Fibroblast of upper back skin (primary cell): ENCODE measurements around the gene THY1.
"Not testable (repeated sequence)": the region's sequence is repeated elsewhere in the genome, so short reads cannot be mapped to it uniquely, and the experiment has no call there.

ENCODE experiments used
- DNase-seq: peaks from one replicate; pipeline ENCODE4 v3.0.0-alpha.2; 2013

Gene THY1

DNA sequence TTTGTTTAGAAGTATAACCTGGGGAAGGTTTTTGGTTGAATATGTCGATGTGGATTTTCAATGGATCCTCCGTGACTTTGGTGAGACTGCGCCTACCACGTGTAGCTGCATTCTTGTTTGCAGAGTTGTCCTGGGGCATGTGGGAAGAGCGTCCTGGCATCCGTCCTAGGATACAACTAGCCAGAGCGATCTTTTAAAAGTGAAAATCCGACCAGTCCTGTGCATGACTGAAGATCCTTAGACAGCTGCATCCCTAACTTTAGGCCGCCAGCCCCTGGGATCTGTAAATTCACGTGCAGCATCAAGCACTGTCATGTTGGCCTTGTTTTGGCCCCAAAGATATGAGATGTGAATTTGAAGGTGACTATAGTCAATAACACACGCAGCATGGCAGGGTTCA, 22.4 kb upstream of the THY1 start:
- peak; percentile 36 for DNase-seq

GRCh38 chr11:119441898-119442243, 18.9 kb upstream of the THY1 start:
- no peak for DNase-seq

DNA sequence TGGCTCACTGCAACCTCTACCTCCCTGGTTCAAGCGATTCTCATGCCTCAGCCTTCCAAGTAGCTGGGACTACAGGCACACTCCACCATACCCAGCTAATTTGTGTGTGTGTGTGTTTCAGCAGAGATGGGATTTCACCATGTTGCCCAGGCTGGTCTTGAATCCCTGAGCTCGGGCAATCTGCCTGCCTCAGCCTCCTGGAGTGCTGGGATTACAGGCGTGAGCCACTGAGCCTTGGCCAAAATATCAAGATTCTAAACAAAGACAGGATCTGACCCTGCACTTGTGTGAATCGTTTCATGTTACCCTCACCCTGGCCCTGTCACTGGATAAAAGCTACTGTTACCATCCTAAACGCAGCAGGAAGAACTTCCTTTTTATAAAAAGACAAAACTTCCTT, 15.6 kb upstream of the THY1 start:
- DNase-seq, result no peak

- not testable (repeated sequence) for DNase-seq
These were observed 14.5 kb upstream of the THY1 start for GRCh38 chr11:119437521-119437920.

DNA sequence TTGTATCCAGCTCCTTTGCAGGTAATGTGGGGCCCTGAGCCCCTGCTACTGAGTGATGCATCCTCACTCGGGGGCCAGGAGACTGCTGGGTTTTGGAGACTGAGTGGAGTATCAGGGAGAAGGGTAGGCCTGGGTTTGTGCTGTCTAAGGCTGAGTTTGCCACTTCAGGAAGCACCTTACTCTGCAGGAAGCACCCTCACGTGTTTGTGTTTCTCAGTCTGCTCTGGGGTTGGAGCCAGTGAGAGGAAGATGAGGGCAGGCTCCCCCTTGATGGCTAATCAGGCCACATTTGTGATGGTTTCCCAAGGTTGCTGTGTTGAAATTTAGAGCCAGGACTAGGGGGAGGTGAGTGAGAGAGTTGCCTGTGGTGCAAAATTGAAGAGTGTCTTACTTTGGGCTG, 13.7 kb upstream of the THY1 start:
- no peak for DNase-seq

DNA sequence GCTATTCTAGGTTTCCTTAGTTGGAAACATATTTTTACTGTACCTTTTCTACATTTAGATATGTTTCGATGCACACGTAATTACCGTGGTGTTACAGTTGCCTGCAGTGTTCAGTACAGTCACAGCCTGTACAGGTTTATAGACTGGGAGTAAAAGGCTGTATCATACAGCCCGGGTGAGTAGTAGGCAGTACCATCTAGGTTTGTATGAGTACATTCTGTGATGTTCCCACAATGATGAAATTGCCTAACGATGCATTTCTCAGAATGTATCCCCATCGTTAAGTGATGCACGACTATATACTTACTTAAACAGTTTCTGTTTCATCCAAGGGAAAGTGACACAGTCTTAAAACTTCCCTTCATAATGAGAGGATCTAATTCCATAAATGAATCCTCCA, 13.1 kb upstream of the THY1 start:
- no peak for DNase-seq

DNA sequence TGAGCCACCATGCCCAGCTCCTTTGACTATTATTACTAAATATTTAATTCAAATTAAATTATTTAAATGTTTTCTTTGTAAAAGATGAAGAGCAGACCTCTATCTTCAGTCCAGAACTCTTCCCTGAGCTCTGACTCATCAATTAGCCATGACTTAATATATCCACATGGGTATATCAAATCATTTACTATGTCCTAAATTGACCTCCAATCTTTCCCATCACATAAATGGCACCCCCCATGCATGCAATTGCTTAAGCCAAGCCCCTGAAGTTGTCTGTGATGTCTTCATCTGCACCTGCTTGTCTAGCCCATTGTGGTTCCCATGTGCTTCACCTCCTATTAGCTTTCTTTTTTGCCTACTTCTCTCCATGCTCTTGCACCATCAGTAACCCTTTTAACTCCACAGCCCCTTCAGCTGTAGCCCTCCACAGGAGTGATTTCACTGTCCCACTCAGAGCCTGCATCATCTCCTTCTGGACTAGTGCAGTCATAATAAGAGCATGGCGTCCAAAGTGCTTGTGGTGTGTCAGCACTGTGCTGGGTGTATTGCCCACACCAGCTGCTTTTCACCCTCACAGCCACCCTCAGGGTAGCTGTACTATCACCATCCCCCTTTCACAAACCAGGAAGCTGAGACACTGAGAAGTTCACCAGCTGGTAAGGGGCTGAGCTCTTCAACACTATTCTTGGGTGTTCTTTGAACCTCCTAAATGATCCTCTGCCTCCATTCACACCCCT, 11.8 kb upstream of the THY1 start:
- peak; percentile 45 for DNase-seq

DNA sequence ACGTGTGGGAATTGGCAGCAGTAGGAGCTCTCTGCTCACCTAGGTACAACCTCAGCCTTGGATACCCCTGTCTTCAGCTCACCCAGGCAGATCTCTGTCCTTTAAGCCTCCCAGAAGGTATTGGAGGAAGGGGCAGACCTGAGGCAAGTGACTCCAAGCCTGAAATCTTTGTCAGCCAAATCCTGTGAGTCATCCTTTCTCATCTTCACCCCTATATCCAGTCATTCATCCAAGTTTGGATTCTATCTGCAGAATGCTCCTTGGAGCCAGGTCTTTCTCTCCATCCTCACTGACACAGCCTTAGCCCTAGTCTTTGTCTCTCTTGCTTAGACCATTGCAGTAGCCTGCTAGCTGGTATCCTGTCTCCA, 10.4 kb upstream of the THY1 start:
- peak; percentile 82 for DNase-seq

- peak; percentile 97 for DNase-seq
These were observed 9.7 kb upstream of the THY1 start for GRCh38 chr11:119432484-119433357.

GRCh38 chr11:119431523-119431922, 8.6 kb upstream of the THY1 start:
- no peak for DNase-seq

- DNase-seq, result no peak
These were observed 4.3 kb upstream of the THY1 start for GRCh38 chr11:119427279-119427678.

GRCh38 chr11:119426142-119426541, 3.2 kb upstream of the THY1 start:
- DNase-seq, result no peak

GRCh38 chr11:119424775-119425174, 1.8 kb upstream of the THY1 start:
- no peak for DNase-seq

- no peak for DNase-seq
These were observed 1.3 kb upstream of the THY1 start for GRCh38 chr11:119424276-119424675.

DNA sequence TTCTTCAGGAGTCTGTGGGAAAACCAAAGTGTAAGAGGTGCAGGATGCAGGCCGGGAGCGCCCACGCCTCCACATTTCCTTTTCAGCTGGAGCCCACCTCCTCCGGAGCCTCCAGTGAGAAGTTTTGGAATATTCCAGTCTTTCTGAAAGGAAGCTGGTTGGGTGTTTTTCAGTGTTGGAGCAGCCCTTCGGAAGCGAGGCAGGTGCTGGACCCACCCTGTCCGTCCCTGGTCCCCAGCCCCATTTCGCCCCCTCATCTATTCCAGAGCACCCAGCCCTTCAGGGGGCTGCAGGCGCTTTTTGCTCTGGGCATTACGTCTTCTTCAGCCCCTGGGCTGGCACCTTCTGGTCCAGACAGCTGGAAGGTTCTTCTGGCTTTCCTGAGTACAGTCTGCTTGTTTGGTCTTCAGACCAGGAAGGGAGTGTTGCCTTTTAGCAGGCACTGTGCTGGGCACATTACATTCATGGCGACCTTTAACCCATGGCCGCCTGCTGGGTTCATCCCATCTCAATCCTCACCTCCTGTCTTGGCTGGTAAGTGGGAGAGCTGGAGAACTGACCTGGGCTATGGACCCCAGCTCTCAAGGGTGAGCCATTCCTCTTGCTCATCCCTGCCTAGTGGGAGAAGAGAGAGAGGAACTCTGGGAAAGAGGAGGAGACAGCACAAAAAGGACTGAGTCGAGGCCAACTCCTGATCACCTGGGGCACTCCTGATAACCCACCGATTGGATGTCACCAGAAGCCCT, 710 bp upstream of the THY1 start:
- DNase-seq, result no peak

GRCh38 chr11:119421941-119422808, 797 bp downstream of the THY1 start:
- peak; percentile 52 for DNase-seq

DNA sequence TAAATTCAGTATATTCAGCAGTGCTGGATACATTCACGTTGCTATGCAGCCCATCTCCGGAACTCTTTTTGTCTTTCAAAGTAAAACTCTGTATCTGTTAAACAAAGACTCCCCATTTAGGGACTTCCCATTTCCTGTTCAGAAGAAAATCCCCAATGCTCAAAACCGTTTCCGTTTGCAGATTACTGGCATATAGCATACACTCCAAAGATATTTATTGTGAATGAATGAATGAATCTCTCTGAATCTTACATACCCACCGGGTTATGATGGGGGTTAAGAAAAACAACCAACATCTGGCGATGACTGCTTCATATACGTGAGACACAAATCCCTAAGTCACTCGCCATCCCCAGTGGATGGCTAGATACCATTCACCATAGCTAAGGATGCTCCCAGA, 1.6 kb downstream of the THY1 start:
- no peak for DNase-seq

DNA sequence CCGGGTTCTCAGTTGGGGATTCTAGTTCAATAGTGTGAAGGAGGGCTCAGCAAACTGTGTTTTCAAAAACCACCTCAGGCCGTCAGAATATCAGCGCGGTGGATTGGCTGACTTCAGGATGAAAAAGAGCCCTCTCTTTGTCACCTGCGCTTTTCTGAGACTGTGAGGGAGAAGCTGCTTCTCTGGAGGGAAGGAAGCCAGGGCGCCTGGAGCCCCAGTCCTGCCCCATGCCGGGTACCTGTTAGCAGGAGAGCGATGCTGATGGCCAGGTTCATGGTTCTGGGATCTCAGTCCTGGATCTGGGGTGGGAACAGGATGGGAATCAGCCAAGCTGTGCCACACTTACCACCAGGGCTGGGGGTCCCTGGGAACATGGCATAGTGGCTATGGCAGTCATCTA, 2.3 kb downstream of the THY1 start:
- no peak for DNase-seq

- DNase-seq, result no peak
These were observed 3.0 kb downstream of the THY1 start for GRCh38 chr11:119419834-119420492.

DNA sequence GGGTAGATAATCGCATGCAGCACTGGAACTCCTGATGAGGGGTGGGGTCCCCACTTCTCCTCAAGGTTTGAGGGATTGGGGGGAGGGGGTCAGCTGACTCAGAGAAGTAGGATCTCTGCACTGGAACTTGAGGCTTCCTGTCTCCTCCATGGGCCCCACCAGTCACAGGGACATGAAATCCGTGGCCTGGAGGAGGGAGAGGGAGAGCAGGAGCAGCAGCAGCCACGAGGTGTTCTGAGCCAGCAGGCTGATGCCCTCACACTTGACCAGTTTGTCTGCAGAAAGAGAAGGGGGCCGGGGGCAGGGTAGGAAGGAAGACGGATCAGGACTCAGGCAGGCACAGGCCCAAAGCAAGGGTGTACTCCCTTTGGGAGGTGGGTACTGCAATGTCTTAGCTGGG, 3.7 kb downstream of the THY1 start:
- no peak for DNase-seq

DNA sequence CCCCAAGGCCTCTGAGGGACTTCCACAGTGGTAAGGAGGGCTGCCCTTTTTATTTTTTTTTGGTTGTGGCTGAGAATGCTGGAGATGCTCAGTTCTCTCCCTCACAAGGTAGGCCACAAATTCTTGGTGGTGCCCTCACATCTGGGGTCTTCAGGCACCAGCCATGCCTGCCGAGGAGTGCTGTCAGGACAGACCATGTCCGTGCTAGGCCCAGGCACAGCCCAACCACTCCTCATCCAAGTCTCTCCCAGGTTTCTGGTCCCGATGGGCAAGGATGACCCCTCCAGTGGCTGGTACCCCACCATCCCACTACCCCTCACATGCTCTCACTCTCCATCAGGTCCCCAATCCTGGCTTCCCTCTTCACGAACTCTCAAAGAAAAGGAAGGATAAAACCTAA, 4.2 kb downstream of the THY1 start:
- DNase-seq, result no peak
